Right forelimb (tissue), 1 donor: Measurements from ENCODE around the gene ZXDA.
"Not testable (repeated sequence)": the region's sequence is repeated elsewhere in the genome, so short reads cannot be mapped to it uniquely, and the experiment has no call there.

ENCODE experiments used
- DNase-seq: peaks from one replicate; pipeline ENCODE4 v3.0.0-alpha.2; 2018

ZXDA gene

GRCh38 chrX:57910287-57910912, at the start of gene ZXDA:
Gene ZXDA, minus strand, starts transcription at chrX:57910458. Its CDS starts 38 bp downstream, at chrX:57910420.
- DNase-seq: not testable (repeated sequence)

- no peak for DNase-seq
Measured at GRCh38 chrX:57952320-57952678, 42.0 kb upstream of the ZXDA start.

GRCh38 chrX:57951666-57952319, 41.5 kb upstream of the ZXDA start:
- DNase-seq: no peak

- DNase-seq: no peak
Measured at GRCh38 chrX:57933321-57933720, 23.1 kb upstream of the ZXDA start.

GRCh38 chrX:57932266-57932665, 22.0 kb upstream of the ZXDA start:
- DNase-seq: no peak

GRCh38 chrX:57930051-57930450, 19.8 kb upstream of the ZXDA start:
- DNase-seq: no peak

- DNase-seq: no peak
Measured at GRCh38 chrX:57929373-57929772, 19.1 kb upstream of the ZXDA start.

- DNase-seq: no peak
Measured at GRCh38 chrX:57925806-57926205, 15.5 kb upstream of the ZXDA start.

GRCh38 chrX:57918750-57919436, 8.6 kb upstream of the ZXDA start:
- no peak for DNase-seq

- no peak for DNase-seq
Measured at GRCh38 chrX:57915680-57916079, 5.4 kb upstream of the ZXDA start.

GRCh38 chrX:57909595-57910286, 517 bp downstream of the ZXDA start:
- peak; percentile 54 for DNase-seq

GRCh38 chrX:57908972-57909594, 1.2 kb downstream of the ZXDA start:
- DNase-seq: not testable (repeated sequence)

GRCh38 chrX:57906790-57907189, 3.5 kb downstream of the ZXDA start:
- DNase-seq: no peak

- no peak for DNase-seq
Measured at GRCh38 chrX:57905141-57905540, 5.1 kb downstream of the ZXDA start.

GRCh38 chrX:57904176-57904880, 5.9 kb downstream of the ZXDA start:
- no peak for DNase-seq

GRCh38 chrX:57902633-57903032, 7.6 kb downstream of the ZXDA start:
- no peak for DNase-seq

- DNase-seq: no peak
Measured at GRCh38 chrX:57901466-57901865, 8.8 kb downstream of the ZXDA start.

- DNase-seq: no peak
Measured at GRCh38 chrX:57900975-57901374, 9.3 kb downstream of the ZXDA start.

- DNase-seq: no peak
Measured at GRCh38 chrX:57899906-57900305, 10.4 kb downstream of the ZXDA start.

GRCh38 chrX:57899064-57899463, 11.2 kb downstream of the ZXDA start:
- DNase-seq: no peak

- no peak for DNase-seq
Measured at GRCh38 chrX:57871463-57871862, 38.8 kb downstream of the ZXDA start.
